ENCODE results near the gene PTAFR.

GRCh38 chr1:28199328-28200233, 23.1 kb upstream of the PTAFR start:
- no peak for TF ChIP-seq CTCF (IDR thresholded peaks at IDR 0.05; ENCODE audit: low read length)
- no peak for TF ChIP-seq EZH2 (IDR thresholded peaks at IDR 0.05; ENCODE audit: borderline replicate concordance, low read length)
